Bone marrow (tissue), 2 donors: ENCODE data around the gene ADGRV1.
"Not testable (repeated sequence)": the region's sequence is repeated elsewhere in the genome, so short reads cannot be mapped to it uniquely, and the experiment has no call there.

ENCODE experiments used
- DNase-seq, 2 donors: peaks; one replicate each; lab custom pipeline; 2025; lab: John Stamatoyannopoulos, UW

Gene ADGRV1

DNA sequence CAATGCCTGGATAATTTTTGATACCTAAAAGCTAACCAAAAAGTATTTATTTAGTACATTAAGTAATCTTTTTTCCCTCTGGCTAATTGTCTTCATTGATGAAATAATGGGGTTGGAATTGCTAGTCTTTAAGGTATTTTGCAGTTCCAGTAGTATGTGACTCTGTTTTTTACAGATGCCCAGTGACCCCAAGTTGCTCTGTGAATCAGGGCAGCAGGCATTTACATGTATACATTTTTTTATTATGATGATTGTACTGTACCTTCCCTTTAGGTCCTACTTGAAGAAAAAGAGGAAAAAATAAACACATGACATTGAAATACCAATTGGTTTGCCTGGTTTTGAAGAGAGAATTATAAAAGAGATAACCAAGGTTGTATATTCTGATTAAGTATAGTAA lies 385.5 kb downstream of the ADGRV1 start:
- no peak for DNase-seq

DNA sequence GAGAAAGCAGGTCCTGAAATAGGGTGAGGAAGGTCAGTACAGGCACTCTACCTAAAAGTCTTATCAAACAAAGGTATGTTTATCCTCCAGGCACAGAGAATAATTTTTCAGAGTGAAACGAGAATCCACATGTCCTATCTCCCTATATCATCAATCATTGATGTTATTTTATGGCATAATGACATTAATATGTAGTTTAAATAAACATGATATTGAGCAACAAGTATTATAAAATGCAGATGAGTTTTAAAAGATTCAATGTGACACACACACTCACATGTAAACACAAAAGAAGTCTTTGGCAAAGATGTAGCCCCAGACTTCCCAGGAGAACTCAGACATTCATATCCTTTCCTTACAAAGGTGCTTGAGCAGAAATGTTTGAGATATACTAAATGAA lies 389.1 kb downstream of the ADGRV1 start:
- no peak for DNase-seq

DNA sequence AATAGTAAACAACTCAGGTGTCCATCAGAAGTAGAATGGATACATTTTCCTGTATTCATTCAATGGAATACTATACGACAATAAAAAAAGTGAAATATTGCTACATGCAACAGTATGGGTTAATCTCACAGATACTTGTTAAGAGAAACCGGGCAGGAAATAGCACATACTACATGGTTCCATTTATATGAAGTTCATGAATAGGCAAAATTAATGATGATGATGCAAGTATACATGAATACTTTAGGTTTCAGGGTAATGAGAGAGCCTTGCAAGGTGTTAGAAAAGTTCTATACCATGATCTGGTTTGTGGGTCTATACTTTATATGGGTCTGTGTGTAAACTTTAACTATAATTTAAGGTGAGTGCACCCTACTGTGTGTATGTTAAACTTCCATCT lies 390.4 kb downstream of the ADGRV1 start:
- no peak for DNase-seq

DNA sequence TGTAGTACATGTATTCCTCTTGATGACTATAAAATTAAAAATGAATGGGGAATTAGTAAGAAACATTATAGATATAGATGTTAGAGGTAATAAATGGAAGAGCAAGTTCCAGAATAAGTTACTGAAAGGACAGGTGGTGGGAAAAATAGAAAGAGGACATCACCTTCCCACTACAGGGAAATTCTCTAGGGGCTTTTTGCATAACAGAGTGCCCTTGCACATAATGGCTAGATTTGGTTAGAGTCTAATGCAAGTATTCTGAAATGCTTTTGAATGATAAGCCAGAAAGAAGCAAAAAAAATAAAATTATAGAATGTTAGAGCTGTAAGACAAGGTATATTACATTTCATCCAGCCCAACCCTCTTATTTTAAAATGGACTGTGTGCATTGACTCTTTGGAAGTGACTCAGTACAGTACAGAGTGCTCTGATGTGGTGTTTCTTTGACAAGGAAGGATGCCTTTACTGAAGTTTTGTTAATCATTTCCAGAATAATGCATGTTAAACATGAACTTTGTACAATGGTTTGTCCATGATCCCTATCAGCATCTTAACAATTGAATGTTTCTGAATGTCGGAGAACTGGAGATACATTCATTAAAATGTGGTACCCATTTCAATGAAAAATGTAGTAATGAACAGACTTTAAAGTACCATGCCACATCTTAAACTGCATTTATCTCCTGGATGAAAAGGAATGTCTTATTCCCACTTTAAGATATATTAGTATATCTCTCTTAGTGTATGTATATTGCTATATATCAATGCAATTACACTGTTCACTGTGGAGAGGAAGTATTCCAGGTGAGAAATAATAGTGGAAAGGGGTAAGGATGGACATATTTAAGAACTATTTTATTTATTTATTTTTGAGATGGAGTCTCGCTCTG lies 391.1 kb downstream of the ADGRV1 start:
- no peak for DNase-seq

DNA sequence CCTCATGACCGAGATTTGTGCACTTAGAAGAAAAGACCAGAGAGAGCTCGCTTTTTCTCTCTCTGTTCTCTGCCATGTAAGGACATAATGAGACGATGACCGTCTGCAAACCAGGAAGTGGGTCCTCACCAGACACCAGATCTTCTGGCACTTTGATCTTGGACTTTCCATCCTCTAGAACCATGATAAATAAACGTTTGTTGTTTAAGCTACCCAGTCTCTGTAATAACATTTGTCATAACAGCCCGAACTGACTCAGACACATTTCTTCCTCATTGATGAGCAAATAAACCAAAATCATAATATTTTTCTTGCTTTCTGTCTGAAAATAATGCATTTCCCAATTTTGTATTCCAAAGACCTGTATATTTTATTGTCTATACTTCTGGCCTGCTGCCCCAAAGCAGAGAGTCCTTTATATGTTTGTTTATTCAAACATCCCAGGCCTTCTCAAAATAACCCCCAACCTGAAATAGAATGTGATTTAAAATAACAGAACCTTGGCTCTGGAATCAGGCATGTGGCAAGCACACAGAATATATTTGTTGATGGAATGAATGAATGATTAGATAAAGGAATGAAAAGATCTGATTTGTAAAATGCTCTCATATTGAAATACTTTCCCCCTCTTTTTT lies 396.5 kb downstream of the ADGRV1 start:
- DNase-seq: no peak

DNA sequence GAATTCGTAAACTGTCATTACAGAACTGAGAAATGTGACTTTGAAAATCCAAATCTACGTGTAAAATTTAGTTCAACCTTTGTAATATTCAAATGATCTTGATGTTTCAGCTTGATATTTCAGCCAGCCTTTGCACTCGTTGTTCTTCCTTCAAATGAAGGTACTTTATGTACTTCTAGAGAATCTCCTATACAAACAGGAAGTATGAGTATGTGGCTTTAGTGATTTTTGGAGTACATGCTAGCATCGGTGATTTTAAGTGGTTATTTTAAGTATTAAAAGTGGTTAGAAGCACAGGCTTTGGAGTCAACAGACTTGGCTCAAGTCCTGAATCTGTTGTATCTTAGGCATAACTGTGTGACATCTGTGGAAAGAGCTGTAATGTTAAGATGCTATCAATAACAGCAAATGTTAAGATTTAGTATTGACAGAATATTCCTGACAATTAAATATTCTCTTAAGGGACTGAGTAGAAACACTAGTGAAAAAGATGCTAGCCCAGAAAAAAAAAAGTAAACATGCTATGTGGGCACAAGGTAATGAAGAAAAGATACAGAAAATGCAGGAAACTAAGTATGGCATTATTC lies 398.0 kb downstream of the ADGRV1 start:
- DNase-seq: no peak

DNA sequence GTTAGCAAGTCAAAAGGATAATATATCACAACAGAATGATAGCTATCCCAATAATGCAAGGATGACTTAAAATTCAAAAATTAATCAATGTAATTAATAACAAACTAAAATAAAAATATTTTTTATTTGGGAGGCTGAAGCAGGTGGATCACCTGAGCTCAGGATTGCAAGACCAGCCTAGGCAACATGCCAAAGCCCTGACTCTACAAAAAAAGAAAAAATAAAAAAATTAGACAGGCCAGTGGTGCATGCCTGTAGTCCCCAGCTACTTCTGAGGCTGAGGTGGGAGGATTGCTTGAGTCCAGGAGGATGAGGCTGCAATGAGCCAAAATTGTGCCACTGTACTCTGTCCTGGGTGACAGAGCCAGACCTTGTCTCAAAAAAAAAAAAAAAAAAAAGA lies 399.3 kb downstream of the ADGRV1 start:
- DNase-seq: no peak

DNA sequence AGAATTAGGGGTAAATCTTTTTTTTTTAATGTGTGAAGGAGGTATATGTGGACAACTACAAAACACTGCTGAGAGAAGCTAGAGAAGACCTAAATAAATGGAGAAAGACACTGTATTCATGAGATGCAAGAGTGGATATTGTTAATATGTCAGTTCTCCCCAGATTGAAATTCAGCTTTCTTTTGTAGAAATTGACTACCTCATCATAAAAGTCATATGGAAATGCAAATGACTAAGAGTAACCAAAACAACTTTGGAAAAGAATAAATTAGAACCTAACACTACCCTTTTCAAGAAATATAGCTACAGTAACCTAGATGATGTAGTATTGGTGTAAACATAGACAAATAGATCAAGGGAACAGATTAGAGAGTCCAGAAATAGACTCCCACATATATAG lies 400.7 kb downstream of the ADGRV1 start:
- no peak for DNase-seq

DNA sequence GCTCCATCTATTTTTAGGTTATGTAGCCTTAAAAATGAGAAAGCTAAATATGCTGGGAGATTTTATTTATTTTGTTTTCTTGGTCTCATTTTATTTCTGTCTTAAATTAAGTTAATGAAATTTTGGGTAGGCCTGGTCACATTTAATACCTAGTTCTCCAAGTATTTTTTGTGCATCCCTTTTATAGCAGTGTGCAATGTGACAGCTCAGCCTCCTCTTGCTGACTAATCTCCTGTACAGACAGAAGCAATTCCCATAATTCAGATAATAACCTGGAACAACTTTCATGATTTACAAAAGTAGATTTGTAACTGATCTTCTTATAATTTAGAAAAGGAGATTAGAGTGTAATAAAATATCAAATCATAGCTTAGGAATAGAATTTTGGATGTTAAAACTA lies 403.9 kb downstream of the ADGRV1 start:
- no peak for DNase-seq

DNA sequence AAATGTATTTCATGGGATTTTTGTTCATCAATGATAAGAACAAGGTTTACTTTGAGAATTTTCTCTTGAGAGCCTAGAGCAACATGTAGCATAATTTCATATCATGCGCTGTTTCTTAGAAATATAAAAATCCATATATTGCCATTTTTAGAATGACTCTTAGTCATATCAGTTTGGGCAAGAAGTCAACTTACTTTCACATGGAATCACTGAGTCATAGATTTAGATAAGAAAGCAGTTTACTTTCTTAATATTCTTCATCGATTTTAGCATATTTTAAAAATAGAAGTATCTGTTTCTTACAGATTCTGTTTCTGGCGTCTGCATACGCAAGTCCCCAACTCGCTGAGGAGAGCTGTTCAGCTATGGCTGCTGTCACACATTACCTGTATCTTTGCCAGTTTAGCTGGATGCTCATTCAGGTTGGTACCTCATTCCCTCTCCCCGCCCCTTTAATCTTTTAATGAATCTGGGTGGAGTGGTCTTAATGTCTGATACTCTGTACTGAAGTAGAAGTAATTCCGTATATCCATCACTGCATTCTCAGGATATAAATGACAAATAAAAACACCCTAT lies 406.6 kb downstream of the ADGRV1 start:
- no peak for DNase-seq

DNA sequence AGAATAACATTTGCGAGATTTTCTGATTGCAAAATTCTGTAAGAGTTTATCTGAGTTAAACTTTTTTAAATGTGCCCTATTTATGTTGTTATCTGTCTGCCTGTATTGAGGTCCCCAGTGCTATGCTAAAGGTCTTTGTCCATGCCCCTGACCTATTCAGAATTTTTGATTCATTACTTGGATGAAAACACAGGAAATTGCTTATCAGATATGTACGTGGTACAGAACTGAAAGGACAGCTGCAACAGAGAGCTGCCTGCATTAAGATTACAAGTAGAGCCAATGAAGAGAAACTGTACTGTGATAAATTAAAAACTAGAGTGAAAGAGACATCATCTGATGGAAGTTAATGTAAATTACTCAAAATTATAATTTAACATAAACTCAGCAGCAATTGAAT lies 408.8 kb downstream of the ADGRV1 start:
- no peak for DNase-seq

DNA sequence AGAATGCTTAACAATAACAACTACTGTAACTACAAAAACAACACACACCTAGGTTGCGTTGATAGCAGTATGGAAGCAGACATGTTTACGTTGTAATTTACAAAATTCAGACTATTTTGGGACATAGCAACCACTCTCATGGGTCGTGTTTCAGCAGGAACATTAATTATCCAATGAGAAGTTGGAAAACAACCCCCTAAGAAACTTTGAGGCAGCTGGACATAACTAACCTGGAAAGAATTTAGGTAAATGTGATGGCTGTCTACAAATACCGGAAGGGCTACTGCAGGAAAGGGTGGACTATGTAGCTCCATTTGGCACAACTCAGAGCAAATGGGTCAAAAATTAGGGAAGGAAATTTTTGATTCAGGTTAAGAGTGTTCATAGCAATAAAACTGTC lies 409.3 kb downstream of the ADGRV1 start:
- DNase-seq: no peak

DNA sequence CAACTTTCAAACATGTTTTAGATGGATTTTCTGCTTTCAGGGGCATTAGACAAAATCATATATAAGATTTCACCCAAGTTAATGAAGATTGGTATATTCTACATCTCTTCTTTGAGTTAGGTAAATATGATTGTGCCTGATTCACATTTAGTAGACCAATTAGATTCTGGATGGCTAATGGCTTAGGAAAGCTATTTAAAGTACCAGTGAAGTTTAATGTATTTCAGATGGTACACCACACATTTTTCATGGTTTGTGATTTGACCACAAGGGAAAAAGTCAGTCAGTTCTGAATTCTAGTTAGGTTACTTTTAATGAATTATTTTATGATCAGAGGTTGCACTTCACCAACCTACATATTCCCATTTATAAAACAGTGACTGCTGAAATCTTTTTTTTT lies 409.7 kb downstream of the ADGRV1 start:
- DNase-seq: no peak

DNA sequence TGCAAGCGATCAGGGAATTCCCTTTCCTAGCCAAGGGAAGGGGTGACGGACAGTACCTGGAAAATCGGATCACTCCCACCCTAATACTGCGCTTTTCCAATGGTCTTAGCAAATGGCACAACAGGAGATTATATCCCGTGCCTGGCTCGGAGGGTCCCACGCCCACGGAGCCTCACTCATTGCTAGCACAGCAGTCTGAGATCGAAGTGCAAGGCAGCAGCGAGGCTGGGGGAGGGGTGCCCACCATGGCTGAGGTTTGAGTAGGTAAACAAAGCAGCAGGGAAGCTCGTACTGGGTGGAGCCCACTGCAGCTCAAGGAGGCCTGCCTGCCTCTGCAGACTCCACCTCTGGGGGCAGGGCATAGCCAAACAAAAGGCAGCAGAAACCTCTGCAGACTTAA lies 411.3 kb downstream of the ADGRV1 start:
- not testable (repeated sequence) for DNase-seq

DNA sequence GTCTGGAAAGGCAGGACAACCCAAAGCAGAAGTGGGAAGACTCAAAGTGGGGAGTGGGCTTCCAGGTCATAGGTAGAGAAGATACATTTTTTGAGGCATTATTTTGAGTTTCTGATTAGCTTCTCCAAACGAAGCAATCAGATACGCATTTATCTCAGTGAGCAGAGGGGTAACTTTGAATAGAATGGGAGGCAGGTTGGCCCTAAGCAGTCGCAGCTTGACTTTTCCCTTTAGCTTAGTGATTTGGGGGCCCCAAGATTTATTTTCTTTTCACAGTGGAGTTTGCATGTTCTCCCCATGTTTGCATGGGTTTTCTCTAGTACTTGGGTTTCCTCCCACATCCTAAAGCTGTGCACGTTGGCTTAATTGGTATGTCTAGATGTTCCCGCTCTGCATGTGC lies 422.6 kb downstream of the ADGRV1 start:
- DNase-seq: no peak

DNA sequence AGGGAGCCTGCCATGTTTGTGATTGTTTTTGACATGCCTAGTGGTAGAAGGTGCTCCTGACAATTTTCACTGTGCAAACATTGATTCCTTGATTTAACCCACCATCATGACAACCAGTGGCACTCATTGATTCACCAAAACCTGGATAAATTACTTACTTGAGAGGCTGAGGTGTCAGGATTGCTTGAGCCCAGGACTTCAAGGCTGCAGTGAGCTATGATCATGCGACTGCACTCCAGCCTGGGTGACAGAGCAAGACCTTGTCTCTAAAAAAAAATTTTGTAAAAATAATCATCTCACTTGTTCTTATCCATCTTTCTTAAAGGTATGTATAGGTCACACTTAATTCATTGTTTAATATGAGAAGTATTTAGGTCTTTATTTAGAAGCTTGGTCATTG lies 423.2 kb downstream of the ADGRV1 start:
- no peak for DNase-seq

DNA sequence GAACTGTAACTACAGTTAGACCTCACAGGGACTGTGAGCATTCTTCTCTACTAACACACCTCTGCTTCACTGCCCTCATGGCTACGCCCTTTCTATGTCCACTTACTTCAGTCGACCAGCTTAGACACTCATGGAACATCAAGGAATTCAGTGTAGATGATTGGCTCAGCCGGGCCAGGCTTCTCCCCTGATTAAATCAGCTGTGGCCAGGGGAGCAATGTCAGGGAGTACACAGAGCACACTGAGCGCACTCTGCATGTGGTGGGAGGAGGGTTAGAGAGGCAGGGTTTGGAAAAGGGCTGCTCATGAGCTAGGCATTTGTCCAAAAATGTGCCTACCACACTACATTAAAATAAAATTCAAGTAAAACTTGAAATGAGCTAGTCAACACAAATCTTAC lies 424.0 kb downstream of the ADGRV1 start:
- DNase-seq: no peak

DNA sequence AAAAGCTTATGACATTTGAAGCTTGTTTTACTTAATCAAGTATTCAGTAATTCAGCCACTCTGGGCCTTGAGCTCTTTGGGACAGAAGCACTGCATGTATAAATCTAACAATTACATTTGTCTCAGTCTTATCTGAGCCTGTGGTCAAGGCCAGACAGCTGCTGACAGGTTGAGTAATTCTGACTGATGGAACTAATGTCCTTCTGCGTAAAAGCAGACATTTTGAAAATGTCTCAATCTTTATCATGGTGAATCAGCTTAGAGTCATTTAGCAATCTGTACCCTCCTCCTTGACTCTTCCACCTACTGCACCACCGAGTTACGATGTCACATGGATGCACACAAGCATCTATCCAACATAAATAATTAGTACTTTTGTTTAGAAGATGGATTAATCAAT lies 424.6 kb downstream of the ADGRV1 start:
- no peak for DNase-seq

DNA sequence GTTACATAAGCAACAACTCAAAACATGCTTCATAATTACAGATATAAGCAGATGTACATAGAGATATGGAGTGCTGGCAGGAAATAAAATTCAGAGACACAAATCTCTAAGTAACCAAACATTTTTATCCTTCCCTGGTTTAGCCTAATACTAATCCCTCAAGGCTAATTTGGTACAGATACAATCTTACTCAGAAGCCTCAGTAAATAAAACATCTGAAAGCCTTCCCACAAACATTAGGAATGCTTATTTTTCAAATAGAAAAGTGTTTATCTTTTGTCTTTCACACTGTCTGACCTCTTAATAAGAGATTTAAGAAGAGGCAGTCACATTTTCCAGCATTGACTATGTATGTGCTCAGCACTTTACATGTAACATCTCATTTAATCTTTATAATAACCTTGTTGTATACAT lies 425.1 kb downstream of the ADGRV1 start:
- no peak for DNase-seq

DNA sequence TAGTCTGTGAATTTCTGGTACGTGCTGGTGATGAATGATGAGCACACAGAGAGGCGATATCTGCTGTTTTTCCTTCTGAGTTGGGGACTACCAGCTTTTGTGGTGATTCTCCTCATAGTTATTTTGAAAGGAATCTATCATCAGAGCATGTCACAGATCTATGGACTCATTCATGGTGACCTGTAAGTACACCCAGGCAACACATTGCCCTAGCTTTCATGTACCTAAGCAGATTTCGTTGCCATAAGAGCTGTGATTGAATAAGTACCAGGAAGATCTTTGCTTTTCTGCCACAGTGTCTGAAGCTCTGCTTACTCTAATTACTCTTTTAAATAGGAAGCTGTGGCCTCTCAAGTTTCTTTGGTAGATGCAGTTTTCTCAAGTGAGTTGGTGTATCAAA lies 426.7 kb downstream of the ADGRV1 start:
- no peak for DNase-seq

DNA sequence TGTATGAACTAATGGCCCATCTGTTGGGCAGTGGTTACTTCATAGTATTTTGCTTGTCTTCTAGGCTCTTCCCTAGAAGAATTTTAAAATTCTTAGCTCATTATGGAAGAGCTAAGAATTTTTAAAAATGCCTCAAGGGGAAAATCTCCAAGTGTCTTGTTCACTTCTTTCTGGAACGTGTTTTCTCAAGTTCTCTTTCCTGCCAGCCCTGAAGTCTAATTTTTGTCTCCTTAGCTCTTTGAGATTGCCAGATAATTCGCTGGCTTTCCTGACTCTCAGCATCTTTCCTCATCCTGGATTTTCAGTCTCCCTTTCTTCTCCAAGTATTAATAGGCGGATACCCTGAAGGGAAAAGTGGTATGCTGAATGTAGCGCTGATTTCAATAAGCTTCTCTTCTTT lies 429.1 kb downstream of the ADGRV1 start:
- DNase-seq: no peak

DNA sequence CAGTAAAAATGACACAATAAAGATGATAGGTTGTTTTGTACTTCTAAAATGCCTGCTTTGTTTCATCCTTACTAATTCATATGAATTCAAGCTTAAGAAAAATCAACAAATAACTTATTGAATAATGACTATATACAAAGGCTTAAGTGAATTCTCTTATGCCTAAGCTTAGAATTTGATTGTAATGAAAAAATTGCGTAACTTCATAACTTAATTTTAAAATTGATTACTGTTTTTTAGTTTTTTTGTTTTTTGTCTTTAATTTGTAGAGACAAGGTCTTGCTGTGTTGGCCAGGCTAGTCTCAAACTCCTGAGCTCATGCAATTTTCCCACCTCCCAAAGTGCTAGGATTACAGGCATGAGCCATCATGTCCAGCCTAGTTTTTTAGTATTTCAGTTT lies 432.6 kb downstream of the ADGRV1 start:
- DNase-seq: no peak

DNA sequence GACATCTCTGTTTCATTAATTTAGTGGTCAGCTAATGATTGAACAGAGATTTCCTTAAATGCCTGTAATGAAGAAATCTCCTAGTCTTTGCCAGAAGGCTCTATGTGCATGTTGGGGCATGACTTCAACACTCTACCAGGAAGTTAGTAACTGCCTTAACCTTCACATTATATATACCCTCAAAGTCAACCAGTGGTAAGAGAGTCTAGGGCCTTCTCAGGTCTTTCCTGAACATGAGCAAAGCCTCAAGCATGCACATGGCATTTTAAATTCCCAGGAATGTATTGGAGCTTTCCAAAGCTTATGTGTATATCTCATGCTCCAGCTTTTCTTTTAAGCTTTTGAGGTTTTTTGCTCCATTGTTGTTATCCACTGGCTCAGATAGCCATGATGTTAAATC lies 436.2 kb downstream of the ADGRV1 start:
- DNase-seq: no peak
